Measurements from ENCODE around the gene NADSYN1.

DNA sequence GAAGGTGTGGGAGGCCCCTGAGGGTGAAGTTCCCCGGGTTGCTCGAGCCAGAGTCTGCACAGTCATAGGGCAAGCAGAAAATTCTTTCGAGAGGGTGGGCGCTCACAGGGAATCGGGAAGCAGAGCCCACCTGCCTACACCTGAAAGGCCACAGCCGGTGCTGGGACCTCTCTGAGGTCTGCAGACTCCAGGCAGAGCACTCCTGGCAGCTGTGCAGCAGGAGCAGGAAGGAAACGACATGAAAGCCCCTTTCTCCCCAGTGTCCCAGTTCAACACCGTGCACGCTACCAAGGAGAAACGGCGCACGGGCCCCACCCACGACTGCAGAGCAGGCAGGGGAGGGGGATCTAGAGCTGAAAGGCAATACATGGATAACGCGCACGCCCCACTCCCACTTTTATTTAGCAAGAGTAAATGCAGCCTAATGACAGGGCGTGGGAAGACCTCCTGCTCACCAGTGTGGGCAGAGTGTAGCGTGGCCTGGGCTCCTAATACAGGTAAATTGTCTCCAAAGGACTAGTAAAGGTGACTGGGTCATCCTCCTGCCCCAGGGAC, 18.4 kb upstream of the NADSYN1 start:
- TF ChIP-seq, protein P1, sequence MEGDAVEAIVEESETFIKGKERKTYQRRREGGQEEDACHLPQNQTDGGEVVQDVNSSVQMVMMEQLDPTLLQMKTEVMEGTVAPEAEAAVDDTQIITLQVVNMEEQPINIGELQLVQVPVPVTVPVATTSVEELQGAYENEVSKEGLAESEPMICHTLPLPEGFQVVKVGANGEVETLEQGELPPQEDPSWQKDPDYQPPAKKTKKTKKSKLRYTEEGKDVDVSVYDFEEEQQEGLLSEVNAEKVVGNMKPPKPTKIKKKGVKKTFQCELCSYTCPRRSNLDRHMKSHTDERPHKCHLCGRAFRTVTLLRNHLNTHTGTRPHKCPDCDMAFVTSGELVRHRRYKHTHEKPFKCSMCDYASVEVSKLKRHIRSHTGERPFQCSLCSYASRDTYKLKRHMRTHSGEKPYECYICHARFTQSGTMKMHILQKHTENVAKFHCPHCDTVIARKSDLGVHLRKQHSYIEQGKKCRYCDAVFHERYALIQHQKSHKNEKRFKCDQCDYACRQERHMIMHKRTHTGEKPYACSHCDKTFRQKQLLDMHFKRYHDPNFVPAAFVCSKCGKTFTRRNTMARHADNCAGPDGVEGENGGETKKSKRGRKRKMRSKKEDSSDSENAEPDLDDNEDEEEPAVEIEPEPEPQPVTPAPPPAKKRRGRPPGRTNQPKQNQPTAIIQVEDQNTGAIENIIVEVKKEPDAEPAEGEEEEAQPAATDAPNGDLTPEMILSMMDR (IDR thresholded peaks at IDR 0.05): no peak
- TF ChIP-seq EP300 (IDR thresholded peaks at IDR 0.05): no peak

Measured in tibial nerve (tissue), 4 donors.